ENCODE measurements around the gene TMEM163. TPM values are rescaled to one million over a fixed set of nuclear protein-coding genes. Genes with fewer than 3 reads are reported as not detected.

Gene TMEM163
- total and polyA plus RNA-seq, 2 donors (not counting 3 experiments of a cell fraction or from before 2014, with no cell fraction given) = 1.0 to 2.8 TPM

DNA sequence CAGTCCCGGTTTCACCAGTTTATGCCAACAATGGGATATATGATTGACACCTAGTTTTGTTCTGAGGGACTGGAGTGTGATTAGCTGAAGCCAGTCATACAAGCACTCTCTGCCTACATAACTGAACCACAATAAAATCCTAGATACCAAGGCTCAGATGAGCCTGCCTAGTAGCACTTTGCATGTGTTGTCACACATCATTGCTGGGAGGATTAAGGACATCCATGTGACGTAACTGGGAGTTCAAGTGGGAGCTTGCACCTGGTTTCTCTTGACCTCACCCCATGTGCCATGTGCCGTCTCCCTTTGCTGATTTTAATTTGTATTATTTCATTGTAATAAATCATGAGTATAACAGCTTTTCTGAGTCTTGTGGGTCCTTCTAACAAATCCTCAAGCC lies 90.3 kb downstream of the TMEM163 start:
- BruUV-seq (replicated peaks) = no TSS peak
- Histone ChIP-seq H3K4me2 (ENCODE audit: insufficient read depth, low read length) (no peak overlapping the region), H3K9ac (replicated peaks; ENCODE audit: extremely low read depth, insufficient read depth, low read length) (no peak overlapping the region), H3K27ac (ENCODE audit: insufficient read depth, low read depth, low read length) (no peak overlapping the region), H3K27me3 (ENCODE audit: control insufficient read depth in 2 of 2, insufficient read depth in 2 of 2, low read length in 2 of 2) (no peaks in the 10 kb centered on the region), H3K36me3 (ENCODE audit: control insufficient read depth in 2 of 2, extremely low read depth in 1 of 2, insufficient read depth in 2 of 2, low read length in 2 of 2) (no peaks in the 10 kb centered on the region), H3K9me1 (replicated peaks; ENCODE audit: control insufficient read depth, extremely low read depth, insufficient read depth, low read length) (no peaks in the 10 kb centered on the region), H3K4me1 (ENCODE audit: control insufficient read depth, extremely low read depth, insufficient read depth, low read length) (no peaks in the 10 kb centered on the region), H2AFZ (ENCODE audit: low read depth, low read length) (no peak overlapping the region), H3K79me2 (ENCODE audit: control insufficient read depth, insufficient read depth, low read length) (no peaks in the 10 kb centered on the region), H4K20me1 (replicated peaks; ENCODE audit: control insufficient read depth, extremely low read depth, insufficient read depth, low read length) (no peaks in the 10 kb centered on the region), H3K4me3 (replicated peaks in 1 of 3; ENCODE audit: insufficient read depth in 1 of 3, low read depth in 1 of 3, low read length in 3 of 3) (no peak overlapping the region), H3K9me3 (replicated peaks; ENCODE audit: control insufficient read depth, insufficient read depth, low read length) (no peaks in the 10 kb centered on the region)
- intact Hi-C loops (cut with micrococcal nuclease) (no loop called here), dilution Hi-C loops (cut with MboI; ENCODE audit: extremely low pct_ligation_motif_present, low sequenced_read_pairs) (no loop called here)
- DNase-seq (ENCODE audit: low read depth, low spot score) = no peak
- TF ChIP-seq EZH2 (IDR thresholded peaks at IDR 0.05; ENCODE audit: borderline replicate concordance, low read depth, low read length, severe bottlenecking) (no peak), POLR2AphosphoS5 (IDR thresholded peaks at IDR 0.05; ENCODE audit: insufficient read depth, low read depth, low read length) (no peak), GATA2 (IDR thresholded peaks at IDR 0.05; ENCODE audit: insufficient read depth, insufficient read length, low read depth, low read length) (no peak), MYC (IDR thresholded peaks at IDR 0.05; ENCODE audit: low read depth, low read length) (no peak), POLR2A (IDR thresholded peaks at IDR 0.05; ENCODE audit: low read depth, low read length) (no peak), FOS (IDR thresholded peaks at IDR 0.05; ENCODE audit: borderline replicate concordance, insufficient read depth, low read length) (no peak), JUN (IDR thresholded peaks at IDR 0.05; ENCODE audit: borderline replicate concordance, insufficient read depth, insufficient read length, low read depth) (no peak)
- TF ChIP-seq, protein P1, sequence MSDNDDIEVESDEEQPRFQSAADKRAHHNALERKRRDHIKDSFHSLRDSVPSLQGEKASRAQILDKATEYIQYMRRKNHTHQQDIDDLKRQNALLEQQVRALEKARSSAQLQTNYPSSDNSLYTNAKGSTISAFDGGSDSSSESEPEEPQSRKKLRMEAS (IDR thresholded peaks at IDR 0.05; ENCODE audit: insufficient read depth, insufficient read length) = no peak
- TF ChIP-seq, protein P2, sequence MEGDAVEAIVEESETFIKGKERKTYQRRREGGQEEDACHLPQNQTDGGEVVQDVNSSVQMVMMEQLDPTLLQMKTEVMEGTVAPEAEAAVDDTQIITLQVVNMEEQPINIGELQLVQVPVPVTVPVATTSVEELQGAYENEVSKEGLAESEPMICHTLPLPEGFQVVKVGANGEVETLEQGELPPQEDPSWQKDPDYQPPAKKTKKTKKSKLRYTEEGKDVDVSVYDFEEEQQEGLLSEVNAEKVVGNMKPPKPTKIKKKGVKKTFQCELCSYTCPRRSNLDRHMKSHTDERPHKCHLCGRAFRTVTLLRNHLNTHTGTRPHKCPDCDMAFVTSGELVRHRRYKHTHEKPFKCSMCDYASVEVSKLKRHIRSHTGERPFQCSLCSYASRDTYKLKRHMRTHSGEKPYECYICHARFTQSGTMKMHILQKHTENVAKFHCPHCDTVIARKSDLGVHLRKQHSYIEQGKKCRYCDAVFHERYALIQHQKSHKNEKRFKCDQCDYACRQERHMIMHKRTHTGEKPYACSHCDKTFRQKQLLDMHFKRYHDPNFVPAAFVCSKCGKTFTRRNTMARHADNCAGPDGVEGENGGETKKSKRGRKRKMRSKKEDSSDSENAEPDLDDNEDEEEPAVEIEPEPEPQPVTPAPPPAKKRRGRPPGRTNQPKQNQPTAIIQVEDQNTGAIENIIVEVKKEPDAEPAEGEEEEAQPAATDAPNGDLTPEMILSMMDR (IDR thresholded peaks at IDR 0.05; ENCODE audit: extremely low read depth in 1 of 2, insufficient read depth in 1 of 2, low read depth in 1 of 2, low read length in 2 of 2) = no peak
- ChIA-PET CTCF (no interaction called here), POLR2A (no interaction called here)
- FAIRE-seq = no peak
